Endothelial cell of umbilical vein (primary cell): ENCODE data around the gene TYR. TPM values are rescaled to one million over a fixed set of nuclear protein-coding genes. Genes with fewer than 3 reads are reported as not detected.

Experiments used
- BruUV-seq: library from RNA; stranded (reverse); fragments of 400-500 nt; replicated peaks from 2 replicates; lab custom pipeline; 2021; lab: Mats Ljungman, UMichigan
- CTCF ChIA-PET: fragments of 300-600, 350-600 bp; sonication (Branson Sonifier 250); formaldehyde crosslinking; loops from one replicate; lab custom pipeline; 2021; ENCODE audit warnings: antibody characterized with exemption, inconsistent platforms; lab: Charles Lee
- POLR2A ChIA-PET: fragments of 300-600, 350-600 bp; sonication (Branson Sonifier 250); formaldehyde crosslinking; loops from one replicate; lab custom pipeline; 2021; ENCODE audit warnings: antibody characterized with exemption, inconsistent platforms; lab: Charles Lee
- DNase-seq: peaks from one replicate; pipeline ENCODE4 v3.0.0-alpha.2; 2011; ENCODE audit warnings: low read depth, low spot score
- FAIRE-seq: peaks from 2 replicates; lab custom pipeline; 2011; peaks lifted over from hg19 to GRCh38; lab: Jason Lieb, UNC
- H2AFZ ChIP-seq: 2 replicates; pipeline ENCODE4 v1.6.0; 2012; ENCODE audit warnings: low read depth, low read length, control low read depth, inconsistent platforms
- H3K27ac ChIP-seq: 2 replicates; pipeline ENCODE4 v1.5.1; 2011; ENCODE audit warnings: low read depth, mild to moderate bottlenecking, control low read depth, low read length, moderate library complexity; ENCODE audit not compliant: insufficient read depth
- H3K27me3 ChIP-seq, 2 experiments: 2 replicates each; pipeline versions ENCODE4 v1.6.0 to v1.6.1; 2011; ENCODE audit warnings: low read length in 2 of 2, mixed read lengths in 1 of 2; ENCODE audit not compliant: control insufficient read depth in 2 of 2, insufficient read depth in 2 of 2
- H3K36me3 ChIP-seq, 2 experiments: 2 replicates in 1 of 2; 3 replicates in 1 of 2; pipeline ENCODE4 v1.5.1; 2011; ENCODE audit warnings: low read length in 2 of 2, mild to moderate bottlenecking in 1 of 2, moderate library complexity in 1 of 2; ENCODE audit not compliant: control insufficient read depth in 2 of 2, insufficient read depth in 2 of 2; ENCODE audit errors: extremely low read depth in 1 of 2
- H3K4me1 ChIP-seq: 3 replicates; pipeline ENCODE4 v1.5.1; 2011; ENCODE audit warnings: mild to moderate bottlenecking, low read length; ENCODE audit not compliant: control insufficient read depth, insufficient read depth; ENCODE audit errors: extremely low read depth
- H3K4me2 ChIP-seq: 2 replicates; pipeline ENCODE4 v1.6.1; 2011; ENCODE audit warnings: low read length, control low read depth, mixed read lengths; ENCODE audit not compliant: insufficient read depth
- H3K4me3 ChIP-seq, 3 experiments: fragments of 200-600 bp in 1 of 3; sonication (generic), shearing (Covaris generic) in 1 of 3; replicated peaks in 1 of 3; 2 replicates each; pipeline ENCODE4 v1.5.1; 2011 to 2016; ENCODE audit warnings: control low read depth in 3 of 3, low read length in 3 of 3, mild to moderate bottlenecking in 2 of 3, inconsistent platforms in 1 of 3, low read depth in 1 of 3, moderate library complexity in 1 of 3; ENCODE audit not compliant: insufficient read depth in 1 of 3
- H3K79me2 ChIP-seq: 2 replicates; pipeline ENCODE4 v1.6.0; 2012; ENCODE audit warnings: low read length, inconsistent platforms; ENCODE audit not compliant: control insufficient read depth, insufficient read depth
- H3K9ac ChIP-seq: replicated peaks from 2 replicates; pipeline ENCODE3; 2011; ENCODE audit warnings: low read length, control low read depth; ENCODE audit not compliant: insufficient read depth; ENCODE audit errors: extremely low read depth
- H3K9me1 ChIP-seq: replicated peaks from 3 replicates; pipeline ENCODE4 v1.6.0; 2011; ENCODE audit warnings: mild to moderate bottlenecking, low read length; ENCODE audit not compliant: control insufficient read depth, insufficient read depth; ENCODE audit errors: extremely low read depth
- H3K9me3 ChIP-seq: replicated peaks from 2 replicates; pipeline ENCODE4 v1.5.1; 2012; ENCODE audit warnings: low read length, inconsistent platforms; ENCODE audit not compliant: control insufficient read depth, insufficient read depth
- H4K20me1 ChIP-seq: replicated peaks from 2 replicates; pipeline ENCODE3; 2011; ENCODE audit warnings: mild to moderate bottlenecking, low read length; ENCODE audit not compliant: control insufficient read depth, insufficient read depth; ENCODE audit errors: extremely low read depth
- CTCF ChIP-seq, 2 donors: IDR thresholded peaks; 1 replicate in 1 of 2; 2 replicates in 1 of 2; pipeline ENCODE4 v1.5.1; 2011; ENCODE audit warnings: low read length in 2 of 2, mild to moderate bottlenecking in 2 of 2, moderate library complexity in 2 of 2, control low read depth in 1 of 2, inconsistent platforms in 1 of 2, low read depth in 1 of 2; ENCODE audit not compliant: insufficient read depth in 1 of 2; ENCODE audit errors: extremely low read depth in 1 of 2
- EZH2 ChIP-seq: IDR thresholded peaks from 2 replicates; pipeline ENCODE4 v1.6.1; 2012; ENCODE audit warnings: borderline replicate concordance, low read depth, mild to moderate bottlenecking, moderate library complexity, low read length, inconsistent platforms; ENCODE audit not compliant: severe bottlenecking
- FOS ChIP-seq: IDR thresholded peaks from 2 replicates; pipeline ENCODE4 v1.6.1; 2011; ENCODE audit warnings: mild to moderate bottlenecking, low read length, moderate library complexity, borderline replicate concordance; ENCODE audit not compliant: insufficient read depth
- GATA2 ChIP-seq: IDR thresholded peaks from 2 replicates; pipeline ENCODE4 v1.7.0; 2011; ENCODE audit warnings: low read depth, mild to moderate bottlenecking, moderate library complexity, mixed read lengths, low read length; ENCODE audit not compliant: insufficient read length, insufficient read depth
- JUN ChIP-seq: IDR thresholded peaks from 2 replicates; pipeline ENCODE4 v1.6.1; 2011; ENCODE audit warnings: borderline replicate concordance, low read depth; ENCODE audit not compliant: insufficient read length, insufficient read depth
- MAX ChIP-seq: IDR thresholded peaks from 2 replicates; pipeline ENCODE4 v1.6.1; 2011; ENCODE audit not compliant: insufficient read depth, insufficient read length
- MYC ChIP-seq: IDR thresholded peaks from one replicate; pipeline ENCODE4 v1.6.1; 2011; ENCODE audit warnings: mild to moderate bottlenecking, low read depth, low read length
- POLR2A ChIP-seq: IDR thresholded peaks from 2 replicates; pipeline ENCODE4 v1.6.1; 2012; ENCODE audit warnings: low read depth, mild to moderate bottlenecking, control low read depth, low read length
- POLR2AphosphoS5 ChIP-seq: IDR thresholded peaks from 2 replicates; pipeline ENCODE4 v1.6.1; 2012; ENCODE audit warnings: low read depth, mild to moderate bottlenecking, control low read depth, low read length, moderate library complexity; ENCODE audit not compliant: insufficient read depth
- dilution Hi-C: fragments of 300-500 bp; cut with MboI; formaldehyde crosslinking; loops from one replicate; pipeline ENCODE4 v1.15.0; 2019; ENCODE audit warnings: low sequenced_read_pairs; ENCODE audit not compliant: extremely low pct_ligation_motif_present
- intact Hi-C: fragments of 100-400 bp; cut with micrococcal nuclease; formaldehyde crosslinking; loops from one replicate; pipeline ENCODE4 v1.10.0; 2022
- polyA plus RNA-seq, 4 experiments: library from polyadenylated mRNA; depleted of rRNA in 3 of 4; stranded (reverse) in 3 of 4; unstranded in 1 of 4; fragments of >200 nt; gene quantifications; 2 replicates each; pipeline versions ENCODE4 v1.2.1 to v1.2.3, GENCODE V29; 2011 to 2012; ENCODE audit warnings: missing spikeins in 1 of 4
- total RNA-seq: library from RNA; stranded (reverse); gene quantifications from 2 replicates; pipeline ENCODE4 v1.2.3, GENCODE V29; 2021

TYR gene
- total and polyA plus RNA-seq, 2 donors (not counting 3 experiments of a cell fraction or from before 2014, with no cell fraction given) = not detected

- Histone ChIP-seq H3K79me2 (no peaks in the 10 kb centered on the region), H3K36me3 (no peaks in the 10 kb centered on the region), H3K9me1 (no peaks in the 10 kb centered on the region), H4K20me1 (no peaks in the 10 kb centered on the region), H3K27me3 (no peaks in the 10 kb centered on the region), H3K4me3 (no peak overlapping the region), H3K27ac (no peak overlapping the region), H3K4me2 (no peak overlapping the region), H3K4me1 (no peaks in the 10 kb centered on the region), H2AFZ (no peak overlapping the region), H3K9ac (no peak overlapping the region), H3K9me3 (no peaks in the 10 kb centered on the region)
- DNase-seq = no peak
- BruUV-seq = no TSS peak
- ChIA-PET POLR2A (no interaction called here), CTCF (no interaction called here)
- dilution Hi-C loops (no loop called here), intact Hi-C loops (no loop called here)
- TF ChIP-seq CTCF (IDR thresholded peaks at IDR 0.05; ENCODE audit: extremely low read depth in 1 of 2, insufficient read depth in 1 of 2, low read depth in 1 of 2, low read length in 2 of 2) (no peak), POLR2AphosphoS5 (no peak), POLR2A (no peak), MAX (no peak), MYC (no peak), EZH2 (no peak), GATA2 (no peak), FOS (no peak), JUN (no peak)
- no peak for FAIRE-seq
Measured at GRCh38 chr11:89159974-89160373, 17.7 kb upstream of the TYR start.
